ENCODE measurements around the gene NETO1.

The NETO1 gene

GRCh38 chr18:72867746-72868584 is at the start of gene NETO1:
Gene NETO1, minus strand, starts transcription at chr18:72867987. Its CDS starts 696 bp downstream, at chr18:72867291.
- Mint-ChIP-seq H3K27ac (no peak within 1 kb of the TSS), H3K4me3 (peak within 1 kb of the TSS; percentile 37), H3K27me3 (peaks cover 33% of the 10 kb centered on the region), H3K36me3 (ENCODE audit: low read depth) (no peaks in the 10 kb centered on the region), H3K4me1 (ENCODE audit: low read depth) (peaks cover 10% of the 10 kb centered on the region), H3K9me3 (no peaks in the 10 kb centered on the region)

DNA sequence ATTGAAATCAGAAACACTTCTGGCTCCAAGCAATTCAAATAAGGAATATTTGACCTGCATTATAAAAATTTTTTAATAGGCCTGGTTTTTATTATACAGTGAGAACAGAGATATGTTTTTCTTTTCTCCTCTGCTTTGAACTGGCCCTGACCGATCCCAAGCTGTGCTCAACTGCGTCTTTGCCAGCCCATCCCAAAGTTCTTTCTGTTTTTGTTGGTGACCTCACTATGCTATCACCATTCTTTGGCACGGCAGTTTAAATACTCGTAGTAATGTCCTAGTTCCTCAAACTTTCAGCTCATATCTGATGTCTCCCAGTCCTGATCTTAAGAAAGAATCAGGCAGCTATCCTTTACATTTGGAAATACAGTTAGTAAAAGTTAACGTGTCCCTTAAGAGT is 42.3 kb upstream of the NETO1 start:
- no peaks in the 10 kb centered on the region for H3K27me3 Mint-ChIP-seq
- H3K4me3 Mint-ChIP-seq, result no peak overlapping the region
- no peaks in the 10 kb centered on the region for H3K9me3 Mint-ChIP-seq
- no peaks in the 10 kb centered on the region for H3K4me1 Mint-ChIP-seq (ENCODE audit: low read depth)
- no peak overlapping the region for H3K27ac Mint-ChIP-seq
- no peaks in the 10 kb centered on the region for H3K36me3 Mint-ChIP-seq (ENCODE audit: low read depth)

GRCh38 chr18:72908181-72908580 is 40.4 kb upstream of the NETO1 start:
- no peak overlapping the region for H3K27ac Mint-ChIP-seq
- H3K27me3 Mint-ChIP-seq, result no peaks in the 10 kb centered on the region
- no peaks in the 10 kb centered on the region for H3K36me3 Mint-ChIP-seq (ENCODE audit: low read depth)
- no peaks in the 10 kb centered on the region for H3K4me1 Mint-ChIP-seq (ENCODE audit: low read depth)
- H3K4me3 Mint-ChIP-seq, result no peak overlapping the region
- no peaks in the 10 kb centered on the region for H3K9me3 Mint-ChIP-seq

- no peak overlapping the region for H3K27ac Mint-ChIP-seq
- H3K4me3 Mint-ChIP-seq, result no peak overlapping the region
- no peaks in the 10 kb centered on the region for H3K9me3 Mint-ChIP-seq
- H3K27me3 Mint-ChIP-seq, result no peaks in the 10 kb centered on the region
- no peaks in the 10 kb centered on the region for H3K36me3 Mint-ChIP-seq (ENCODE audit: low read depth)
- no peaks in the 10 kb centered on the region for H3K4me1 Mint-ChIP-seq (ENCODE audit: low read depth)
These were observed 35.2 kb upstream of the NETO1 start for GRCh38 chr18:72903033-72903432.

DNA sequence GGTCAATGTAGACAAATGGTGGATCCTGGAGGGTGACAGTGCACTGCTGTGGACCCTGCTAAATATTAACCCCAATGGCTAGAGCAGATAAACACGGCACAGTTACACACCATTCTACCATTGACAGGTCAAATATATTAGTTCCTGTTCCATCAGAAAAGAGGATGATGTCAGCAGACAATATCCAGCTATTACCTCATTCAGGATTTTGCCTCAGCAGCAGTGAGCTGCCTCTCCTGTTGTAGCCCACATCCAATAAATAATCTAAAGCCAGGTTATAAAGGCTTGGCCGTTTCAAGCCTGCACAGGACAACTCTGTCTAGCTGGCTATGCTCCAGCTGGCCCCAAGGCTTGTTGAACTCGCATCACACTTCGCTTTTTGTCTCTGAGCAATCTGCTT is 31.6 kb upstream of the NETO1 start:
- H3K9me3 Mint-ChIP-seq, result peaks cover 9% of the 10 kb centered on the region
- no peak overlapping the region for H3K27ac Mint-ChIP-seq
- no peaks in the 10 kb centered on the region for H3K27me3 Mint-ChIP-seq
- no peak overlapping the region for H3K4me3 Mint-ChIP-seq
- no peaks in the 10 kb centered on the region for H3K36me3 Mint-ChIP-seq (ENCODE audit: low read depth)
- peaks cover 8% of the 10 kb centered on the region for H3K4me1 Mint-ChIP-seq (ENCODE audit: low read depth)

DNA sequence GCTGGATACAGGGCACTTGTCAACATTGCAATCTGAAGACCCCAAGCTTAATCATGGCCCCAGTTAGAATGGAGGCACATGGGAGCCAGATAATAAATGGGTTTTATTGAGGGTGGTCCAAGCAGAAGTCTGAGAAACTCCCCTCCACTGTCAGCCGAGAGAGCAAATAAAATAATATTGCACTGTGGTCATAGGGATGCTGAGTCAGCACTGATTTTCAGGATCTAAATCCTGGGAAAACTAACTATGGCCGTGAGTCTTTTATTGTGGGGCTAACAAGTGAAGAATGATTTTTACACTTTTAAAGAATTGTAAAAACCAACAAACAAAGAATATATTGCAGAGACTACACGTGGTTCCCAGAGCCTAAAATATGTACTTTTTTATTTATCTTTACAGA is 31.1 kb upstream of the NETO1 start:
- no peak overlapping the region for H3K4me3 Mint-ChIP-seq
- peaks cover 9% of the 10 kb centered on the region for H3K9me3 Mint-ChIP-seq
- peaks cover 8% of the 10 kb centered on the region for H3K4me1 Mint-ChIP-seq (ENCODE audit: low read depth)
- no peaks in the 10 kb centered on the region for H3K27me3 Mint-ChIP-seq
- no peak overlapping the region for H3K27ac Mint-ChIP-seq
- no peaks in the 10 kb centered on the region for H3K36me3 Mint-ChIP-seq (ENCODE audit: low read depth)

DNA sequence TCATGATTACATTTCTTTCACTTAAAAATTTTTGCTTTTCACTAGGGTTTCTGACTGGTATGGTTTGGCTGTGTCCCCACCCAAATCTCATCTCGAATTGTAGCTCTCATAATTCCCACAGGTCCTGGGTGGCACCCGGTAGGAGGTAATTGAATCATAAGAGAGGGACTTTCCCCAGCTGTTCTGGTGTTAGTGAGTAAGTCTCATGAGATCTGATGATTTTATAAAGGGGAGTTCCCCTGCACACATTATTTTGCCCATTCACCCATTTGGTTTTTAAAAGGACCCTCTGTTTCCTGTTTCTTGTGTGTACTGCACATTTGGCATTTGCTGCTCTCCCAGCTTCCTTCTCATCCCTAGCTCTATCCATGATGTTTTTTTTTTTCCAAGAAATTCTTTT is 27.8 kb upstream of the NETO1 start:
- H3K27me3 Mint-ChIP-seq, result no peaks in the 10 kb centered on the region
- no peaks in the 10 kb centered on the region for H3K36me3 Mint-ChIP-seq (ENCODE audit: low read depth)
- H3K27ac Mint-ChIP-seq, result no peak overlapping the region
- H3K9me3 Mint-ChIP-seq, result peaks cover 9% of the 10 kb centered on the region
- peaks cover 8% of the 10 kb centered on the region for H3K4me1 Mint-ChIP-seq (ENCODE audit: low read depth)
- no peak overlapping the region for H3K4me3 Mint-ChIP-seq

- H3K4me1 Mint-ChIP-seq (ENCODE audit: low read depth), result no peaks in the 10 kb centered on the region
- no peak overlapping the region for H3K4me3 Mint-ChIP-seq
- no peak overlapping the region for H3K27ac Mint-ChIP-seq
- no peaks in the 10 kb centered on the region for H3K27me3 Mint-ChIP-seq
- H3K9me3 Mint-ChIP-seq, result peaks cover 3% of the 10 kb centered on the region
- H3K36me3 Mint-ChIP-seq (ENCODE audit: low read depth), result no peaks in the 10 kb centered on the region
These were observed 10.8 kb upstream of the NETO1 start for GRCh38 chr18:72878561-72878960.

DNA sequence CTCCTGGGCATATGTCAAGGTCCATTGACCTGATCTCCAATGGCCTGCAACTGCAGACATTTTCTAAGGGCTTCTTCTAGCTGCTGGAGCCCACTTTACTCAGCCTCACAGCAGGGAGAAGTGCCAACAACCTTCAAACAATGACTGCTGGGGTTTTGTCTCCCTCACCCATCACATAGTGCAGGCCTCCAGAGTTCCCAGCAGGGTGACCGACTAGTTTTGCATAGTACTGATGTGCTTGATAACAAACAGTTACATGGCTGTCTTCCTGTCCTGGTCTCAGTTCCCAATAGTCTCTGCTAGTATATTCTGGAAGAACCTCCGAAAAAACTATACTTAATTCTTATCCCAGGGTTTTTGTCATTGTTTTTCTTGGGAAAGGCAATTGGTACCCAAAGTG is 10.4 kb upstream of the NETO1 start:
- no peaks in the 10 kb centered on the region for H3K36me3 Mint-ChIP-seq (ENCODE audit: low read depth)
- no peaks in the 10 kb centered on the region for H3K4me1 Mint-ChIP-seq (ENCODE audit: low read depth)
- H3K27ac Mint-ChIP-seq, result no peak overlapping the region
- H3K4me3 Mint-ChIP-seq, result no peak overlapping the region
- no peaks in the 10 kb centered on the region for H3K27me3 Mint-ChIP-seq
- no peaks in the 10 kb centered on the region for H3K9me3 Mint-ChIP-seq

GRCh38 chr18:72871091-72871490 is 3.3 kb upstream of the NETO1 start:
- peaks cover 21% of the 10 kb centered on the region for H3K27me3 Mint-ChIP-seq
- no peaks in the 10 kb centered on the region for H3K9me3 Mint-ChIP-seq
- H3K27ac Mint-ChIP-seq, result no peak overlapping the region
- no peak overlapping the region for H3K4me3 Mint-ChIP-seq
- H3K36me3 Mint-ChIP-seq (ENCODE audit: low read depth), result no peaks in the 10 kb centered on the region
- H3K4me1 Mint-ChIP-seq (ENCODE audit: low read depth), result peaks cover 10% of the 10 kb centered on the region

GRCh38 chr18:72869226-72870185 is 1.7 kb upstream of the NETO1 start:
- Mint-ChIP-seq H3K4me1 (ENCODE audit: low read depth) (peaks cover 10% of the 10 kb centered on the region), H3K36me3 (ENCODE audit: low read depth) (no peaks in the 10 kb centered on the region), H3K9me3 (no peaks in the 10 kb centered on the region), H3K27me3 (peaks cover 33% of the 10 kb centered on the region), H3K27ac (no peak overlapping the region), H3K4me3 (no peak overlapping the region)

DNA sequence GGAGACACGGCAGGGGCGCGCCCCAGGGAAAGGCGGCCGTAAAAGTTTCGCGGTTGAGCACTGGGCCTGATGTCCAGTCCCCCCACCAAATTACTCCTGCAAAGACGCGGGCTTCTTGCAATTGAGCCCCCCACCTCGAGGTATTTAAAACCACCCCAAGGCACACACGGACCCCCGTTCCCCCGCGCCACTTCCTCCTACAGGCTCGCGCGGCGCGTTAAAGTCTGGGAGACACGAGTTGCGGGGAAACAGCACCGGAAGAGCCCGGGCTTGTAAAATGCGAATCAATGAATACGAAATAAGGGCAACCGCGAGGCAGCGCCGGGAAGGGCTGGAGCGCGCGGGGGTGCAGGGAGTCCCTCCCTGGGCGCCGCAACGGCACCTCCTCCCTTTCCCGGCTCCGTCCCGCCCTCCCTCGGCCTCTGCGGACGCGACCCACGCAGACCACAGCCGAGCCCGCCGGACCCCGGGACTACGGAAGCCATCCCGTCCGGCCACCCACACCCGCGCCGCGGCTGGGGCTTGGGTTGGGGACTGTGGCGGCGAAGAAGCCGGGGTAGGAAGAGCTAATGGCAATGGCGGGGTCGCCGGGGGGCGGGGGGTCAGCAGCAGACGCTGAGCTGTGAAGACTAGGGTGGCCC is 918 bp upstream of the NETO1 start:
- Mint-ChIP-seq H3K36me3 (ENCODE audit: low read depth) (no peaks in the 10 kb centered on the region), H3K4me1 (ENCODE audit: low read depth) (peaks cover 10% of the 10 kb centered on the region), H3K27ac (no peak overlapping the region), H3K4me3 (peak overlapping the region; percentile 37), H3K9me3 (no peaks in the 10 kb centered on the region), H3K27me3 (peaks cover 33% of the 10 kb centered on the region)

DNA sequence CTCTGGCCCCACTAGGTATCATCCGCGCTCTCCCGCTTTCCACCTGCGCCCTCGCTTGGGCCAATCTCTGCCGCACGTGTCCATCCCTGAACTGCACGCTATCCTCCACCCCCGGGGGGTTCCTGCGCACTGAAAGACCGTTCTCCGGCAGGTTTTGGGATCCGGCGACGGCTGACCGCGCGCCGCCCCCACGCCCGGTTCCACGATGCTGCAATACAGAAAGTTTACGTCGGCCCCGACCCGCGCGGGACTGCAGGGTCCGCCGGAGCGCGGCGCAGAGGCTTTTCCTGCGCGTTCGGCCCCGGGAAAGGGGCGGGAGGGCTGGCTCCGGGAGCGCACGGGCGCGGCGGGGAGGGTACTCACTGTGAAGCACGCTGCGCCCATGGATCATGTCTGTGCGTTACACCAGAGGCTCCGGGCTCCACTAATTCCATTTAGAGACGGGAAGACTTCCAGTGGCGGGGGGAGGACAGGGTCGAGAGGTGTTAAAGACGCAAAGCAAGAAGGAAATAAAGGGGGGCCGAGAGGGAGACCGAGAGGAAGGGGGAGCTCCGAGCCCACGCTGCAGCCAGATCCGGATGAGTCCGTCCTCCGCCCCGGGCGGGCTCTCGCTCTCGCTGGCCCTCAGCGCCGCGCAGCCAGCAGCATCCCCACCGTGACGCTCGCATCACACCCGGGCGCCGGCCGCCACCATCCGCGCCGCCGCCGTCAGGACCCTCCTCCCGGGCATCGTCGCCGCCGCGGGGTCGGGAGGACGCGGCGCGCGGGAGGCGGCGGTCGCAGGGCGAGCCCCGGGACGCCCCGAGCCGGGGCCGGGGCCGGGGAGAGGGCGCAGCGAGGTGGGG is 664 bp downstream of the NETO1 start:
- H3K4me3 Mint-ChIP-seq, result peak overlapping the region; percentile 15
- peaks cover 33% of the 10 kb centered on the region for H3K27me3 Mint-ChIP-seq
- H3K27ac Mint-ChIP-seq, result no peak overlapping the region
- H3K4me1 Mint-ChIP-seq (ENCODE audit: low read depth), result peaks cover 10% of the 10 kb centered on the region
- H3K9me3 Mint-ChIP-seq, result no peaks in the 10 kb centered on the region
- H3K36me3 Mint-ChIP-seq (ENCODE audit: low read depth), result no peaks in the 10 kb centered on the region

DNA sequence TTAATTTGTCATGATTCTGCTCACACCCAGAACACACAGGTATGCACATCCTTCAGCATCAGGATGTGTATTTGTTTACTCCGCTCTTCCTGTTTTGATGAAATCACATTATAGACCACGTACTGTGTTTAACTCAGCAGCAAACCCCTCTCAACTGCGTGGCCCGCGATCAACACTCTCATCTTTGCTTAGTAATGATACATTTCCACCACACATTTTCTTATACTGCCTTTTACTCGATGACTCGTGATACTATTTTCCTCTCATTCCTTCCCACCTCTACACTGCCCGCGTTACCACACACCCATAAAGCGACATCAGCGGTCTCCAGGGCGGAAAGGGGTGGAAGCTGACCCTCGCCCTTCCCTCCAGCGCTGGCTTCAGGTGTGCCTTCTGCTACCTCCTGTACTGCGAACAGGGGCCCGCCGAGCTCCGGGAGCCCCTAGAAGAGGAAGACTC is 1.3 kb downstream of the NETO1 start:
- H3K36me3 Mint-ChIP-seq (ENCODE audit: low read depth), result no peaks in the 10 kb centered on the region
- peaks cover 33% of the 10 kb centered on the region for H3K27me3 Mint-ChIP-seq
- peak overlapping the region; percentile 15 for H3K4me3 Mint-ChIP-seq
- H3K9me3 Mint-ChIP-seq, result no peaks in the 10 kb centered on the region
- peak overlapping the region; percentile 11 for H3K27ac Mint-ChIP-seq
- H3K4me1 Mint-ChIP-seq (ENCODE audit: low read depth), result peaks cover 10% of the 10 kb centered on the region
